NCI-H1930 (cell line): Measurements from ENCODE around the gene HAPLN2.

ENCODE experiments used
- DNase-seq, 2 experiments: peaks; one replicate each; lab custom pipeline; 2025; lab: John Stamatoyannopoulos, UW

HAPLN2 gene

DNA sequence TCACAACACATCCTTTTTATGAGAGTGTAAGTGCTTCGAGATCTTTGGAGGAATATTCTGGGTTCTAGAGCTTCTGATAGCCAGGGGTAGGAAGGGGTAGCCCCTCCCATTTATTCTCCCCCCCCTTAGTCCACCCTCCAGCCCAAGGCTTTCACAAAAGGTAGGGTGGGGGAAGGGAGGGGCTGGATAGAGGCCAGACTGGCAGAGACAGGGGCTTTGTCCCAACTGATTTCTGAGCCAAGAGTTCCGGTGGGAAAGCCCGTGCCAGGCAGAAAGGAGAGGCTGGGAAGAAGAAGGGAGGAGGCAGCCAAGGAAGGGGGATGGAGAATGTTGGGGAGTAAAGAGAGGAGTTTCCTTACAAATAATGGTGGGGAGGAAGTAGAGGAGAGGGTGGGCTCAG is 25.8 kb downstream of the HAPLN2 start:
- DNase-seq = no peak

- DNase-seq = no peak
Observed at GRCh38 chr1:156645666-156646065, 26.5 kb downstream of the HAPLN2 start.

DNA sequence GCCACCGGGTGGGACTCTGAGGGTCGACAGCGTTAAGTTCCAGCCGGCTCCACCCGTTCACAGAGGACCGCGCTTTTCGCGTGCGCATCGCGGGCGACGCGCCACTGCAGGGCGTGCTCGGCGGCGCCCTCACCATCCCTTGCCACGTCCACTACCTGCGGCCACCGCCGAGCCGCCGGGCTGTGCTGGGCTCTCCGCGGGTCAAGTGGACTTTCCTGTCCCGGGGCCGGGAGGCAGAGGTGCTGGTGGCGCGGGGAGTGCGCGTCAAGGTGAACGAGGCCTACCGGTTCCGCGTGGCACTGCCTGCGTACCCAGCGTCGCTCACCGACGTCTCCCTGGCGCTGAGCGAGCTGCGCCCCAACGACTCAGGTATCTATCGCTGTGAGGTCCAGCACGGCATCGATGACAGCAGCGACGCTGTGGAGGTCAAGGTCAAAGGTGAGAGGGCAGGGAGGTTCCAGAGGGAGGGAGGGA is 27.6 kb downstream of the HAPLN2 start:
- no peak for DNase-seq

DNA sequence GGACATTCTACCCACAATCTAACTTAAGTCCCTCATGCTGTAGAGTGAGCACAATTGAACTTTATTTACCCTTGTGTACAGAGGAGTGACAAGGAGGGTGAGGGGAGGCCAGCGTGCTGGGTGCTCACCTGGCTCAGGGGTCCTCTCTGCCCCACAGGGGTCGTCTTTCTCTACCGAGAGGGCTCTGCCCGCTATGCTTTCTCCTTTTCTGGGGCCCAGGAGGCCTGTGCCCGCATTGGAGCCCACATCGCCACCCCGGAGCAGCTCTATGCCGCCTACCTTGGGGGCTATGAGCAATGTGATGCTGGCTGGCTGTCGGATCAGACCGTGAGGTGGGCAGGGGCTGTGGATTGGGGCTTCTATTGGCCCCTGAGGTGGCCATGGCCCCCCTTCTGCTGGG is 28.1 kb downstream of the HAPLN2 start:
- DNase-seq = no peak

DNA sequence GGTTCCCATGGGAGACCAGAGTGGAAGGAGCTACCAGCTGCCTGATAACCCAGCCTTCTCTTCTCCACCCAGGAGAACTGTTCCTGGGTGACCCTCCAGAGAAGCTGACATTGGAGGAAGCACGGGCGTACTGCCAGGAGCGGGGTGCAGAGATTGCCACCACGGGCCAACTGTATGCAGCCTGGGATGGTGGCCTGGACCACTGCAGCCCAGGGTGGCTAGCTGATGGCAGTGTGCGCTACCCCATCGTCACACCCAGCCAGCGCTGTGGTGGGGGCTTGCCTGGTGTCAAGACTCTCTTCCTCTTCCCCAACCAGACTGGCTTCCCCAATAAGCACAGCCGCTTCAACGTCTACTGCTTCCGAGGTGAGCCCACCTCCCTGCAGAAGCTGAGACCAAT is 29.3 kb downstream of the HAPLN2 start:
- no peak for DNase-seq

- no peak for DNase-seq
Observed at GRCh38 chr1:156648951-156649350, 29.7 kb downstream of the HAPLN2 start.

DNA sequence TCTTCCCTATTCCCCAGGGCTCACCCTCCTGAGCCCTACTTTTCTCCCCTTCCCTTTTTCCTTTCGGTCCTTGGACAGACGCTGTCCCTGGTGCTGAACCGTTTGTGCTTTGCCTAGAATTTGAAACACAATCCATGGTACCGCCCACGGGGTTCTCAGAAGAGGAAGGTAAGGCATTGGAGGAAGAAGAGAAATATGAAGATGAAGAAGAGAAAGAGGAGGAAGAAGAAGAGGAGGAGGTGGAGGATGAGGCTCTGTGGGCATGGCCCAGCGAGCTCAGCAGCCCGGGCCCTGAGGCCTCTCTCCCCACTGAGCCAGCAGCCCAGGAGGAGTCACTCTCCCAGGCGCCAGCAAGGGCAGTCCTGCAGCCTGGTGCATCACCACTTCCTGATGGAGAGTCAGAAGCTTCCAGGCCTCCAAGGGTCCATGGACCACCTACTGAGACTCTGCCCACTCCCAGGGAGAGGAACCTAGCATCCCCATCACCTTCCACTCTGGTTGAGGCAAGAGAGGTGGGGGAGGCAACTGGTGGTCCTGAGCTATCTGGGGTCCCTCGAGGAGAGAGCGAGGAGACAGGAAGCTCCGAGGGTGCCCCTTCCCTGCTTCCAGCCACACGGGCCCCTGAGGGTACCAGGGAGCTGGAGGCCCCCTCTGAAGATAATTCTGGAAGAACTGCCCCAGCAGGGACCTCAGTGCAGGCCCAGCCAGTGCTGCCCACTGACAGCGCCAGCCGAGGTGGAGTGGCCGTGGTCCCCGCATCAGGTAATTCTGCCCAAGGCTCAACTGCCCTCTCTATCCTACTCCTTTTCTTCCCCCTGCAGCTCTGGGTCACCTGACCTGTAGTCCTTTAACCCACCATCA is 33.1 kb downstream of the HAPLN2 start:
- no peak for DNase-seq

- DNase-seq = no peak
Observed at GRCh38 chr1:156652992-156653355, 33.8 kb downstream of the HAPLN2 start.

DNA sequence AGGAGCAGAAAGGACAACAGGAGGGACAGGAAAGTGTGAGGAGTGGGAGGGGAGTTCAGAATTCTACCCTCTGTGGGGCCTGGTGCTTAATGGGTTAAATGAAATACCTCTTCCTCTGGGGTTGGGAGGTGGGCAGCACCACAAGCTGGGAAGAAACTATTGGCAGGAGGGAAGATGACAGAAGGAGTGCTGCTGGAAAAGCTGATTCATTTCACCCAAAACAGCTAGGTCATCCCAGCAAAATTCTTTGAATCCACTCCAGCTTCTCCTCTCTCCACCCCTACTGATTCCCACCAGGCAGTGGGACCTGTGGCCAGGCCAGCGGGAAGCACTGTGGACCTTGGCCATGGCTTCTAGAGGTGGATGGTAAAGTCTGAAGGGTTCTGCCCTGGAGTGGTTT is 35.5 kb downstream of the HAPLN2 start:
- no peak for DNase-seq

GRCh38 chr1:156655151-156655903 is 36.1 kb downstream of the HAPLN2 start:
- DNase-seq = no peak

- no peak for DNase-seq
Observed at GRCh38 chr1:156655904-156656516, 36.8 kb downstream of the HAPLN2 start.

- DNase-seq = peak in 1 of 2 experiments; percentile 50
Observed at GRCh38 chr1:156656806-156657740, 37.9 kb downstream of the HAPLN2 start.

GRCh38 chr1:156657741-156658319 is 38.6 kb downstream of the HAPLN2 start:
- DNase-seq = no peak

- DNase-seq = no peak
Observed at GRCh38 chr1:156658496-156658895, 39.3 kb downstream of the HAPLN2 start.

GRCh38 chr1:156658945-156659574 is 39.8 kb downstream of the HAPLN2 start:
- no peak for DNase-seq

GRCh38 chr1:156659661-156659987 is 40.4 kb downstream of the HAPLN2 start:
- DNase-seq = no peak

DNA sequence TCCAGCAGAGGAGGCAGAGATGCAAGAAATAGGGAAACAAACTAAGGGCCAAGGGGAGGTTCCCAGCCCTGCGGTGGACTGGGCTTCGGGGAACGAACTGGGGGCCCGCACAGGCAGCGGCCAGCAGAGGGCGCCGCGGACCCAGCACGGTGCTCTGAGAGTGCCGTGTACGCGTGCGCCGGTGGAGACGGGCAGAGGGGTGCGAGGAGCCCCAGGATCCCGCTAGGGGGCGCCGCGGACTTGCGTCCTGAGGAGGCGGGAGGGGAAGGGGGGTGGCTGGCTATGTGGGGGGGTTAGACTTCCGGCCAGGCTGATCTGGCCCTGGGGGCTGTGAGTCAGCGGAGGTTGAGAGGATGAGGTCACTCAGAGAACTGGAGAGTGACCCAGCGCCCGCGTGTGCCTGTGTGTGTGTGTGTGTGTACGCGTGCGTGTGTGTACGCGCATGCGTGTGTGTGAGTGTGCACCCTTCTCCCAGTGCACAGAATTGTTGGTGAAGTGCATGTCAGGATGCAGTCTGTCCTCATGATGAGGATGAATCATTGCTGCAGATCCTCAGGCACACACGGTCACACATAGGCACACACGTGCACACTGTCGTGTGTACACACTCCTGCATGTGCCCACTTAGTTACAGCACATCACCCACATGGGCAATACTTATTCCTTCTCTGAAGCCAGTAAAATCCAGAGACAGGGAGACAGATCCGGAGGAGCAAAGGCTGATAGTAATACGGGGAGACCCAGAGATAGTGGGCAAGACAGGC is 41.0 kb downstream of the HAPLN2 start:
- peak; percentile 95 to 98 for DNase-seq

DNA sequence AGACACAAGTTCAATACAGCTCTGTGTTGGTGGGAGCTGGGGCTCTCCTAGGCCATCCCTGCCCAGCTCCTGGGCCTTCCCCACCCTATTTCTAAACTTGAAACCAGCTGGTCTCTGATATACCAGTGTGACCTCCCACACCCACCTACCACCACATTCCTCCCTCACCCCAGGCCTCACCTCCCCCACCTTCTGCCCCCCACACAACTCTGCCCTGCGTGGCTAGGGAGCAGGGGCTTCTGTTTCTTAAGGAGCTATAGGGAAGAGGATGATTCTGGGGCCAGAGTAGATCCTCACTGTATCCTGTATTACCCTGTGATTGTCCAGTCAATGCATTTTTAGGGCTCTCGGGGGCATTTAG is 41.5 kb downstream of the HAPLN2 start:
- no peak for DNase-seq

GRCh38 chr1:156662005-156662799 is 43.0 kb downstream of the HAPLN2 start:
- no peak for DNase-seq

DNA sequence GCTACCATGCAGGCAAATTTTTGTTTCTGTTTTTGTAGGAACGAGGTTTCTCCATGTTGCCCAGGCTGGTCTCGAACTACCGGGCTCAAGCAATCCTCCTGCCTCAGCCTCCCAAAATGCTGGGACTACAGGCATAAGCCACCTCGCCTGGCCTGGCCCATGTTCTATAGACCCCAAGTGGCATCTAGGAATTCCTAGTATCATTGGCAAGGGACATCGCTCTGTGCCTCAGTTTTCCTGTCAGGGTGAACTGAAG is 43.5 kb downstream of the HAPLN2 start:
- no peak for DNase-seq
